A204.1 (cell line): ENCODE results near the gene DDOST.
"Not testable (repeated sequence)": the region's sequence is repeated elsewhere in the genome, so short reads cannot be mapped to it uniquely, and the experiment has no call there.

Source experiments
- FAIRE-seq: peaks from 2 replicates; lab custom pipeline; 2012; peaks lifted over from hg19 to GRCh38; lab: Jason Lieb, UNC

DDOST gene

DNA sequence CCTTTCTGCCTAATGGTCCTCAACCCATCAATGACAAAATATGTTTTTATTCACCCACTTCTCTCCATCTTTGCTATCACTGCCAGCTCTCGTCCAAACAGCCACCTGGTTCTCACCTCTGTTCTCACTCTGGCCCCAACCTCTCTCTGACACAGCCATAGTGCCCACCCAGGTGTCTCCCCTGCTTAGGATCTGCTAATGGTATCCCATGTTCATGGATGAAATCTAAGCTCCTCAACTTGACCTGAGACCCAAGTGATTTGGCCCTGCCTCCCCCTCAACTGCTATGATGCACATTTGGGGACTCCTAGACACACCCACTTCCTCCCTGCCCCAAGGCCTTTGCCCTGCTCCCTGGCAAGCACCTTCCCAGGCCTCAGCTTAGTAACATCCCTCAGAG is 30.7 kb upstream of the DDOST start:
- no peak for FAIRE-seq

DNA sequence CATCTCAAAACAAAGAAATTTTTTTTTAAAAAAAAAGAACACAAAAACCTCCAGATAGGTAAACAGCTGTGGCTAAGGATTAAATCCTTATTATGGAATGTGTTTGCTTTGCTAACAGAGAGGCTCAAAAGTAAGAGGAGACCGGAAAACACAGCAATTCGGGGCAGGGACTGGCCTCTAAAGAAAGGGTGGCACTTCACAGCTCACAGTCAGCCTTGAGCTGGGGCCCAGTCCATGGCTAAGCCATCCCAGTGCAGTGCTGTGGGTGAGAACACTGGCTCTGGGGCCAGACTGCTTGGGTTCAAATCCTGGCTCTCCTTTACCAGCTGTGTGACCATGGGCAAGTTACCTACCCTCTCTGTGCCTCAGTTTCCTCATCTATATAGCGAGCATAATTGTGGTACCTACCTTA is 28.5 kb upstream of the DDOST start:
- no peak for FAIRE-seq

- FAIRE-seq, result no peak
Observed at GRCh38 chr1:20686883-20687725, 25.9 kb upstream of the DDOST start.

GRCh38 chr1:20685741-20686140 is 24.6 kb upstream of the DDOST start:
- no peak for FAIRE-seq

GRCh38 chr1:20685099-20685662 is 24.0 kb upstream of the DDOST start:
- FAIRE-seq, result no peak

DNA sequence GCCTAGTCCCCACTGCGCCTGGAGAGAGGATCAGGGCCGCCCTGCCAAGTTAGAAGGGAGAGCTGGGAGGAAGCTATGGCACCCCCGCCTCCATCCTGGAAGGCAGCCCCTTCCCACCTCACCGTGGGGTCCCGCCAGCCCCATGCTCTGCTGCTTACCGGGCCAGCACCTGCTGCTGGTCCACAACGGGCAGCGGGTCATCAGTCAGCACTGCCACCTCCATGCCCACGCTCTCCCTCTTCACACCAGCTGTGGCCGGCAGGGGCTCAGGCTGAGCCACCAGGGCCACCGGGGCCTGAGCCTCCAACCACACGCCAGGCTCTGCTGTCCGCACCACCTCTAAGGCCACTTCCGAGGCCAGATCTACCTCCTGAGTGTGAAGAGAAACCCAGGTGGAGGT is 23.5 kb upstream of the DDOST start:
- FAIRE-seq, result no peak

DNA sequence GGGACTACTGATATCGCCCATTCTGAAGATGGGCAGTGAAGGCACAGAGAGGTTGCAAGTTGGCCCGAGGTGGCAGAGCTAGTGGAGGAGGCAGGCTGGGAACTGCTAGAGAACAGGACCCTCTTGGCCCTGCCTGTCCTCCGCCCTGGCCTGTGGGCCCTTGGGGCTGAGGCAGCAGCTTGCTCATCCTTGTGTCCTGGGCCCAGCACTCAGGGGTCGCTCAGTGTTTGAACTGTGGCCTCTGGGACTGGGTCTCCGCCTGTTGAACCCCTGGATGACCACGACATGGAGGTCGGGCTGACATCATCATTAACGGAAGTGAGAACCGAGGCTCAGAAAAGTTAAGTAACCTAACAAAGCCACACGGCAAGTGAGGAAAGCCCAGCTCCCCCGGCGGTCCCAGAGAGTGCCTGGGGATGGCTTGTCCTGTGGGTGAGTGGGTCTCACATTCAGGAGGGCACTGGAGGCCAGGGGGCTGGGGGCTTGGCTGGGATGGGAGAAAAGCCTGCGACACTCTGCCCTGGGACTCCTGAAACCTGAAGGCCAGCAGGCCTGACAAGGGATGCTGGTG is 23.0 kb upstream of the DDOST start:
- no peak for FAIRE-seq

DNA sequence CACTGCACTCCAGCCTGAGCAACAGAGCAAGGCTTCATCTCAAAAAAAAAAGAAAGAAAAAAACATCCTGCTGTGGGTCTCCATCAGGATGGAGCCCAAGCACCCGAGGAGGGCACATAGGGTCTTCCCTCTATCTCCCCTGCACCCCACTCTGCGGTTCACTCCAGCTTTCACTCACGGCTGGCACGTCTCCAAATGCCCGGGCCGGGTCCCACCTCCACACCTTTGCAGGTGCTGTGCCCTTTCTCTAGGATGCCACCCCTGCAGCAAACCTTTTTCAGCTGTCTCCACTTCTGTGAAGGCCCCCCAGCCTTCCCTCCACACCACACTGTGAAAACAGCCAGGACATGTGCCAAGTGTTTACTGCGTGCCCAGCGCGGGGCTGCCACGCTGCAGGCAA is 22.4 kb upstream of the DDOST start:
- no peak for FAIRE-seq

GRCh38 chr1:20682571-20683236 is 21.5 kb upstream of the DDOST start:
- FAIRE-seq, result no peak

DNA sequence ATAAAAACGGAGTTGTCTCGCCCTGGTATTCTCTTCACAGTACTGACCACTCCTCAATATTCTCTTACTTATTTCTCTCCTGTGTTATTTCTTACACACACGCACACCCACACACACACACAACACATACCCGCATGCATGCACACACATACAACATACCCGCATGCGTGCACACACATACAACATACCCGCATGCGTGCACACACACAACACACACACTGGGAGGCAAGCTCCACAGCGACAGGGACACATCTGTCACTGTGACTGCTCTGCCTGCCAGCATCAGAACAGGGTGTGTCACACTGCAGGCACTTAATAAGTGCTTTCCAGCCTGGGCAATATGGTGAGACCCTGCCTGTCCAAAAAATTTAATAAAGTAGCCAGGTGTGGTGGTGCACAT is 20.8 kb upstream of the DDOST start:
- FAIRE-seq, result no peak

DNA sequence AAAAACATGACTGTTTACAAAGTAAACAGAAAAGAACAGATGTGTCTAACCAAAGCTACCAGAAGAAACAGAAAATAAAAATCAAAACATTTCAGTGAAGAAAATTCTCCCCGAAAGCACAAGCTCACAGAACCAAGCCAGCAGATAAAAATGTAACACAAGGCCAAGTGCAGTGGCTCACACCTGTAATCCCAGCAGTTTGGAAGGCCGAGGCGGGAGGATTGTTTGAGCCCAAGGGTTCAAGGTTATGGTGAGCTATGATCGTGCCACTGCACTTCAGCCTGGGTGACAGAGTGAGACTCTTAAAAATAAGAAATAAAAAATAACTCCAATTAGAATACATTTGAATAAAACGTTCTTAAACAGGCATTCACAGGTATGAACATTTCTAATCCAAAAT is 19.1 kb upstream of the DDOST start:
- FAIRE-seq, result no peak

GRCh38 chr1:20678599-20678998 is 17.4 kb upstream of the DDOST start:
- FAIRE-seq, result no peak

GRCh38 chr1:20673626-20674025 is 12.5 kb upstream of the DDOST start:
- FAIRE-seq, result not testable (repeated sequence)

- FAIRE-seq, result no peak
Observed at GRCh38 chr1:20672265-20672632, 11.1 kb upstream of the DDOST start.

DNA sequence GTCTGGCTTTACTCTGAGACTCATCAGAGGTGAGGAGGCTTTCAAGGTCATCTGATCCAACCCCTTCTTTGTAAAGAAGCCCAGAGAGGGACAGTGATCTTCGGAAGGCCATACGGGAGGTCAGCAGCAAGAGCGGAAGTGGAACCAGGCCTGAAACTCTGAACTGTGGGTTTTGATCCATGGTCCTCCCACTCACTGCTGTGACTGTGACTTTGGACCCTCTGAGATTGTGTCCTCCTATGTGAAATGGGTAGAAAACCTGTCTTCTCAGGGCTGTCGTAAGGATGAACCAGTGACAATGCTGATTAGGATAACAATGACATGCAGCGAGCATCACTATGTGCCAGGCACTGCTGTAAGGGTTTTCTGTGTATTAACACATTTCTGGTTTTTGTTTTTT is 9.8 kb upstream of the DDOST start:
- no peak for FAIRE-seq

DNA sequence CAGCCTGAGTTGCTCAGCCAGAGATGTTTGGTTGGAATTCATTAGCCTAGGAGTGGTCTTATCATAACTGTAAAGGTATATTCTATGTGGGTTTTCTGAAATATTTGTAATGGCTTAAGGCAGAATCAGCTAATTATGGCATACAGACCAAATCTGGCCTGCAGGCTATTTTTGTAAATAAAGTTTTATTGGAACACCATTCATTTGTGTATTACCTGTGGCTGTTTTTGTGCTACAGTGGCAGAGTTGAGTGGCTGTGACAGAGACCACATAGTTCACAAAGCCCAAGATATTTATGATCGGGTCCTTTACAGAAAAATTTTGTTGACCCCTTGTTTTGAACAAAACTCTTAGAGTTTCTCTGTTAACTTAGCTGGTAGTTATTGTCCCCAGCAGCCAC is 7.4 kb upstream of the DDOST start:
- FAIRE-seq, result no peak

- no peak for FAIRE-seq
Observed at GRCh38 chr1:20666804-20667203, 5.6 kb upstream of the DDOST start.

- no peak for FAIRE-seq
Observed at GRCh38 chr1:20666146-20666545, 5.0 kb upstream of the DDOST start.

DNA sequence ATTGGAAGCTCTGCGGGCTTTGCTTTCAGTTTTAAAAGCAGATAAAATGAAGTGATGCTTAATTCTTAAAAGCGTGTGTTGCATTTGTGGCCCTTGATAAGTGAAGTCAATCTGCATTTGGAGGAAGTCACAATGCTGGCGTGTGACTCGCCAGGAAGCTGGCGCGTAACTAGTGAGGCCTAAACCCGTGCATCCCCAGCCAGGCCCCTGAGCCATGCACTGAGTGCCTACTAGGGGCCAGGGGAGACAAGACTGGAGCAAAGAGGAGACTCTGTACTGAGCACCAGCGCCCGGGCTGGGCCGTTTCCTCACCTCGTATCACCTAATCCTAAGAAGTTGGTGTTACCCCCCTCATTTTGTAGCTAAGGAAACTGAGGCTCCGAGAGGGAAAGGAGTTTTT is 4.6 kb upstream of the DDOST start:
- no peak for FAIRE-seq

- FAIRE-seq, result no peak
Observed at GRCh38 chr1:20663969-20664715, 3.0 kb upstream of the DDOST start.

DNA sequence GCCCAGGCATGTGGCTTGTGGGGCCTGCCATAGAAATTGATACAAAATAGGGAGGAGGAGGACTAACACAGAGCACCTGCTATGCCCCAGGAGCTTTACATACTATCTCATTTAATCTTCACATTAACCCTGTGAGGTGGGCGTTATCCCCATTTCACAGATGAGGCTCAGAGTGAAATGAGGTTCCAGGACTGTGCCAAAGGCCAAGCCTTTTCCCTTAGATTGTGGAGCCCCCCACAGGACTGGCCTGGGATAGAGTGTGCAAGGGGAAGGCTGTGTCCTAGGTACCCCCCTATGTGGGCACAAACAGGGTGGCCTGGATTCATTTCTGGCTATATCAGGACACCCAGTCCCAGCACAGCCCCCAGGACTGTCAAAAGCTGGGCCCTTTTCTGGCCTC is 2.2 kb upstream of the DDOST start:
- FAIRE-seq, result no peak

DNA sequence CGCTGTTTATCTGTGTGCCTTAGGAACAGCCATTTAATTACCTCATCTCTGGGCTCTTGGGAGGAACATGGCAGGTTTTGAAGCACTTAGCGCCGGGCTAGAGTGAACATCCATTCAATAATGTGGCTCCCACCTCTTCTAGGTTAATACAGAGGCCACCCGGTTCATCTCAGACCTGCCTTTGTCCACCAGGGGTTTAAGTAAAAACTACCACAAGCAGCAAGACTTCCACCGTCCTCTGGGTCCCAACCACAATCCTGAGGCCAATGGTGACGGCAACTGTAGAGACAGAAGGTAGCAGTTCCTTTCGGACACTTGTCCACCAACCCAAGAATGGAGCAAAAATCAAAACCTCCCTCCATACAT is 924 bp upstream of the DDOST start:
- no peak for FAIRE-seq

GRCh38 chr1:20660847-20661206 is 342 bp downstream of the DDOST start:
- no peak for FAIRE-seq
